ENCODE data around the gene NRAP.

DNA sequence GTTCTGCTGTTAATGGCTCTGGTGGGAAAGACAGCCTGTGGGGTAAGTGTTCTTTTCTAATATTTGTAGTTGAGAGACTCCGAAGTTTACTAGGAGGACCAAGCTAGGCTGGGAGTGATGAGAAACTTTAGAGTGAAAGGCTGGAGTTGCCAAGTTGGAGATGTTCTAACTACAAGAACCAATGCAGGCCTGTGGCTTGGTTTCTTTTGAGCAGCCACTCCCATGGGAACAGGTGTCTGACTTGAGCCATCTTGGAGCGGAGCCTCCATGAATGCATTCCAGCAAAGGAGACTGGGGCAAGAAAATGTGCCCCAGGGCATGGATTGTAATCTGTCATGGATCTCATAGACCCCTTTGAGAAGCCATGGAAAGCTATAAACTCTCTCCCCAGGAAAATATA is 110.7 kb downstream of the NRAP start:
- TF ChIP-seq EZH2 (IDR thresholded peaks at IDR 0.05; ENCODE audit: low read depth): no peak
- TF ChIP-seq, protein P1, sequence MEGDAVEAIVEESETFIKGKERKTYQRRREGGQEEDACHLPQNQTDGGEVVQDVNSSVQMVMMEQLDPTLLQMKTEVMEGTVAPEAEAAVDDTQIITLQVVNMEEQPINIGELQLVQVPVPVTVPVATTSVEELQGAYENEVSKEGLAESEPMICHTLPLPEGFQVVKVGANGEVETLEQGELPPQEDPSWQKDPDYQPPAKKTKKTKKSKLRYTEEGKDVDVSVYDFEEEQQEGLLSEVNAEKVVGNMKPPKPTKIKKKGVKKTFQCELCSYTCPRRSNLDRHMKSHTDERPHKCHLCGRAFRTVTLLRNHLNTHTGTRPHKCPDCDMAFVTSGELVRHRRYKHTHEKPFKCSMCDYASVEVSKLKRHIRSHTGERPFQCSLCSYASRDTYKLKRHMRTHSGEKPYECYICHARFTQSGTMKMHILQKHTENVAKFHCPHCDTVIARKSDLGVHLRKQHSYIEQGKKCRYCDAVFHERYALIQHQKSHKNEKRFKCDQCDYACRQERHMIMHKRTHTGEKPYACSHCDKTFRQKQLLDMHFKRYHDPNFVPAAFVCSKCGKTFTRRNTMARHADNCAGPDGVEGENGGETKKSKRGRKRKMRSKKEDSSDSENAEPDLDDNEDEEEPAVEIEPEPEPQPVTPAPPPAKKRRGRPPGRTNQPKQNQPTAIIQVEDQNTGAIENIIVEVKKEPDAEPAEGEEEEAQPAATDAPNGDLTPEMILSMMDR (conservative IDR thresholded peaks at IDR 0.05): no peak
